Endometrial microvascular endothelial cells (primary cell): ENCODE results near the gene TXLNG. TPM values are rescaled to one million over a fixed set of nuclear protein-coding genes. Genes with fewer than 3 reads are reported as not detected.
"Not testable (repeated sequence)": the region's sequence is repeated elsewhere in the genome, so short reads cannot be mapped to it uniquely, and the experiment has no call there.

Experiments
- in situ Hi-C: cut with HindIII; loops from 2 replicates; pipeline ENCODE4 v1.10.0; 2017; ENCODE audit warnings: low sequenced_read_pairs, low pct_unique_long_range_greater_than_20kb; ENCODE audit errors: inconsistent ontology term
- total RNA-seq: library from RNA; depleted of rRNA; stranded (reverse); fragments of >200 nt; gene quantifications from one replicate; pipeline ENCODE4 v1.2.3, GENCODE V29; 2015; ENCODE audit errors: inconsistent ontology term

Gene TXLNG
- total RNA-seq, 1 donor from 2014 or later = 14.9 TPM

- in situ Hi-C loops = no loop called here
These were observed 2.8 kb upstream of the TXLNG start for GRCh38 chrX:16783452-16783851.

- in situ Hi-C loops = not testable (repeated sequence)
These were observed 1.8 kb upstream of the TXLNG start for GRCh38 chrX:16784440-16784839.

- in situ Hi-C loops = no loop called here
These were observed 773 bp upstream of the TXLNG start for GRCh38 chrX:16785247-16786138.

DNA sequence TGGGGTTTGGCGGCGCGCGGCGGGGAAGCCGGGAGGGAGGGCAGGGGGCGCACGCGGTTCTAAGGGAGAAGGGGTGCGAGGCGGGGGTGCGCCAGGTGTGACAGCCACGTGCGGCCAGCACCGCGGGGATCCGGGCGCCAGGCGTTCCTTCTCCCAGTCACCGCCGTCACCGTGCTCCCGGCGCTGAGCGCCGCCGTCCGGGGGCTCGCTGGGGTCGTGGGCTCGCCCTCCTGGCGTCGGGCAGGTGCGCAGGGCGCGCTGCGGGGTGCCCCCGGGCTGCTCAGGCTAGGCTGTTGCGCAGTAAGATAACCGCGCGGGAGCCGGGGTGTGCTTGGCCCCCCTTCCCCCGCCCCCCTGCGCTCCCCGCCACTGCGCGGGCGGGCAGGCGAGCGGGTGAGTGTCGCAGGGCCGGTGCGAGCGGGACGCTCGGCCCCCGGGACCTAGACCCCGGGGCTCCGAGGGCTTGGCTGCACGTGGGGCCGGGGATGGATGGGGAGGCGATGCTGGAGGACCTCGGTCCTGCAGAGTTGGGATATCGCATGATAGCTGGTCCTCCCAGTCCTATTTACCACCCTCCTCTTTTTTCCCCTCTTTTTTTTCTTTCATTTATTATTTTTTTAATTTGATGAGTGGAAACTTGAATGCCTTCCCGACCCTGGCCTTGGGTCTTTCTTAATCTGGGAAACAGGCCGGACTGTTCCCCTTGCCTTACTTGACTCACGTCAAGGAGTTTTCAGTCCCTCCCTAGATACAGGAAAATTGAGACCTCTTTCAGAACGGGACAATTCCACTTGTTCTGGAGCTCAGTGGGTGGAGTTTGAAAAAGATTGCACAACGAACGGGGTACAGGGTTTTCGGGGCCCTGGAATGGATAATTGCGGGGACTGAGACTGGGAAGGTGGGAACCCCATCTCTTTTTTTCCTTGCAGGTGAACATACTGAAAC, 797 bp downstream of the TXLNG start:
- in situ Hi-C loops = no loop called here

- in situ Hi-C loops = no loop called here
These were observed 2.2 kb downstream of the TXLNG start for GRCh38 chrX:16788477-16788876.

GRCh38 chrX:16796298-16796697, 10.0 kb downstream of the TXLNG start:
- in situ Hi-C loops = no loop called here

- in situ Hi-C loops = no loop called here
These were observed 11.1 kb downstream of the TXLNG start for GRCh38 chrX:16797358-16797757.

DNA sequence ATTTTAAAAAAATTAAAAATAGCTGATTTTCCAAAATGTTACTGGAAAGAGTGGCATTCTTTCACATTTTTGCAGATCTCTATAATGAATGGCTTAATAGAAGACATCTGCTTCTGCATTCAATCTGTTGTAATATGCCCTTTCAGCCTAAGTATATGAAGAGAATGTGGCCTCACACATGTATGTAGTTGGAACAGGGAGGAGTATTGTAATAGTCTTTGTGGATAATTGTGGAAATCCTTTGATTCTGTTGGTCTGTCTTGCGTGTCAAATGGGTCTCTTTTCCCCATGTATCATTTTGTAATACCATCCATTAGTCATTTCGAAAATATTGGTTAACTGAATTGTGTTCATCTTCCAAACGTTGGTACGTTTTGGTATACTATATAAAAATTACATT, 11.6 kb downstream of the TXLNG start:
- in situ Hi-C loops = no loop called here

DNA sequence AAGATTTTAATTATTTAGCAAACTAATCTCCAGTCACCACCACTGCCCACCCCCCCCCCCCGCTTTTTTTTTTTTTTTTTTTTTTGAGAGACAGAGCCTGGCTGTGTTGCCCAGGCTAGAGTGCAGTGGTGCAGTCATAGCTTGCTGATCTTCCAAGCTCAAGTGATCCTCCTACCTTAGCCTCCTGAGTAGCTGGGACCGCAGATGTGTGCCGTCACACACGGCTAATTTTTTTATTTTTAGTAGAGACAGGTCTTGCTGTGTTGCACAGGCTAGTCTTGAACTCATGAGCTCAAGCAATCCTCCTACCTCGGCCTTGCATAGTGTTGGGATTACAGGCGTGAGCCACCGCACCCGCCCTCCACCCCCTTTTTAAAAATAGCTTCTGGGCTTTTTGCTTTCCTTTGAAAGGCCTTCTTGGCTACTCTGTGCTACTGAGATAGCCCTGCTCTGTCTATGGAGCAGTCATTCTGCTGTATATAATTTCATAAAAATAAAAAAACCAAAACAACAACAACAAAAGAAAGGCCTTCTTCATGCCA, 18.7 kb downstream of the TXLNG start:
- in situ Hi-C loops = no loop called here

GRCh38 chrX:16807548-16807947, 21.3 kb downstream of the TXLNG start:
- in situ Hi-C loops = no loop called here

GRCh38 chrX:16807976-16808542, 21.8 kb downstream of the TXLNG start:
- in situ Hi-C loops = no loop called here

- in situ Hi-C loops = no loop called here
These were observed 28.3 kb downstream of the TXLNG start for GRCh38 chrX:16814597-16814996.

DNA sequence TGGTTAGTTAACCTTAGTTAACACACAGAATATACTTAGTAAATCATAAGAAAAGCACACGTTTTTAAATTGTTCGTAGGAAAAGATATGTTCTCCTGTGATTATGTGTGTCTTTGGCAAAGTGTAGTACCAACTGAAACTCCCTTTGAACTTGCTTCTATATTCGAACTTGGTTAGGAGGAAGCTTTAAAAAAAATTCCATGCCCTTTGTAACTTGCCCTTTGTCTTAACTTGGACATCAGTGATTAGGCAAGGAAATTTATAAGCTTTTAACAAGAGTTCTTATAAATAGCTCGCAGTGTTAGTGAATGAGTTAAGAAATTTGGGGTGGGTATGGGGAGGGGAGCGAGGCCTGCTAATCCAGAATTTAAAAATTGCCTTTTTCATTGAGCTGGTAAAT, 33.4 kb downstream of the TXLNG start:
- in situ Hi-C loops = no loop called here

- in situ Hi-C loops = no loop called here
These were observed 36.5 kb downstream of the TXLNG start for GRCh38 chrX:16822723-16823122.

GRCh38 chrX:16825264-16826035, 39.2 kb downstream of the TXLNG start:
- in situ Hi-C loops = no loop called here

DNA sequence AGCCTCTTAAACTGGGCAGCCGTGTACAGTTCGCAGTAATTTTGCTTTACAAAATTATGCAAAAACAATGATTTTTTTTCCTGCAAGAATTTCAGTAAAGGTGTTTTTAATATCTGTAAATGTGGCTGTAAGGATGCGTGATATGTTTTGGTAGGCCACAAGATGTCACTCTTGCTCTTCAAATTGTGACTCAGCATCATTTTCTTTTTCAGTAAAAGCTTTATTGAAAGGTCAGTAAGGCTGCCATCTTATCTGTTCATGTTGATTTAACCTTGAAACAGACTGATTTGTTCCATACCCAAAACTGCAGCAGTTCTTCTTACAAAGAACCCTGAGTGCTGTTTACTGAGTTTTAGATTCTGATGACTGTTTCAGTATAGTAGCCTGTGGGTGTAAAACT, 39.9 kb downstream of the TXLNG start:
- in situ Hi-C loops = no loop called here

DNA sequence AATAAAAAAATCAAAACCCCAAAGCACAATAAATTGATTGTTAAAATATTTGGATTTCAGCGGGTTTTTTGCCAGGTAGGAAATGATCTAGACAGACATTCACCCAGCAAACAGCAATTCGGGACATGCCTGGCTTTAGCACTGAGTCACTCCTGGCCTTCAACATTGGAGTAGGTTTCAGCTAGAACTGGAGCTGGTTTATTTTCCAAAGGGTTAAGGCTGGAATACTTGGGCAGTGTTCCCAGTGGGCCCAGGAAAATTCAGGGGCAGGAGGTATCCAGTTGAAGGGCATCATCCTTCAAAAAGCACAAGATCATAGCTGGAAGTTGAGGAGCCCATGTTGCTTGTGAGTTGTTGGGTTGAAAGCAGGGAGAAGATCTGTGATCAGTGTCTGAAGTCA, 41.0 kb downstream of the TXLNG start:
- in situ Hi-C loops = no loop called here

- in situ Hi-C loops = no loop called here
These were observed 42.0 kb downstream of the TXLNG start for GRCh38 chrX:16828124-16828908.
